ENCODE data around the gene PRKCA. TPM values are rescaled to one million over a fixed set of nuclear protein-coding genes. Genes with fewer than 3 reads are reported as not detected.

PRKCA gene
- total RNA-seq, 1 experiment from 2014 or later: 22.6 TPM

GRCh38 chr17:66733759-66734158, 431.3 kb downstream of the PRKCA start:
- no peaks in the 10 kb centered on the region for H3K9me2 ChIP-seq (replicated peaks; ENCODE audit: low read length)
- no peaks in the 10 kb centered on the region for H3K27me3 ChIP-seq (ENCODE audit: low read length)
- DNase-seq: no peak
- H3K36me3 ChIP-seq (ENCODE audit: low read depth, low read length): peaks cover 8% of the 10 kb centered on the region; the same call in 1 of the 2 replicates
- H3K79me2 ChIP-seq (ENCODE audit: low read length): no peaks in the 10 kb centered on the region
- no peak overlapping the region for H2AFZ ChIP-seq (ENCODE audit: low read length)
- H4K20me1 ChIP-seq (ENCODE audit: low read length): no peaks in the 10 kb centered on the region
- ATAC-seq: no peak
- no peak overlapping the region for H3K9ac ChIP-seq (ENCODE audit: low read length)
- H3K4me1 ChIP-seq (ENCODE audit: insufficient read depth, low read length): no peaks in the 10 kb centered on the region
- TF ChIP-seq EZH2phosphoT487 (IDR thresholded peaks at IDR 0.05; ENCODE audit: borderline replicate concordance, low read length) (no peak), EZH2 (IDR thresholded peaks at IDR 0.05; ENCODE audit: low read length, unreplicated experiment) (no peak)
- TF ChIP-seq, protein P1, sequence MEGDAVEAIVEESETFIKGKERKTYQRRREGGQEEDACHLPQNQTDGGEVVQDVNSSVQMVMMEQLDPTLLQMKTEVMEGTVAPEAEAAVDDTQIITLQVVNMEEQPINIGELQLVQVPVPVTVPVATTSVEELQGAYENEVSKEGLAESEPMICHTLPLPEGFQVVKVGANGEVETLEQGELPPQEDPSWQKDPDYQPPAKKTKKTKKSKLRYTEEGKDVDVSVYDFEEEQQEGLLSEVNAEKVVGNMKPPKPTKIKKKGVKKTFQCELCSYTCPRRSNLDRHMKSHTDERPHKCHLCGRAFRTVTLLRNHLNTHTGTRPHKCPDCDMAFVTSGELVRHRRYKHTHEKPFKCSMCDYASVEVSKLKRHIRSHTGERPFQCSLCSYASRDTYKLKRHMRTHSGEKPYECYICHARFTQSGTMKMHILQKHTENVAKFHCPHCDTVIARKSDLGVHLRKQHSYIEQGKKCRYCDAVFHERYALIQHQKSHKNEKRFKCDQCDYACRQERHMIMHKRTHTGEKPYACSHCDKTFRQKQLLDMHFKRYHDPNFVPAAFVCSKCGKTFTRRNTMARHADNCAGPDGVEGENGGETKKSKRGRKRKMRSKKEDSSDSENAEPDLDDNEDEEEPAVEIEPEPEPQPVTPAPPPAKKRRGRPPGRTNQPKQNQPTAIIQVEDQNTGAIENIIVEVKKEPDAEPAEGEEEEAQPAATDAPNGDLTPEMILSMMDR (conservative IDR thresholded peaks at IDR 0.05; ENCODE audit: low read depth, low read length): no peak
- no peak overlapping the region for H3K27ac ChIP-seq (ENCODE audit: low read length)
- H3F3A ChIP-seq (ENCODE audit: low read length, unreplicated experiment): no peaks in the 10 kb centered on the region
- intact Hi-C loops (cut with micrococcal nuclease): no loop called here
- POLR2A ChIA-PET (ENCODE audit: unreplicated experiment): no interaction called here
- no peak overlapping the region for H3K4me3 ChIP-seq (ENCODE audit: low read length)
- BruUV-seq (replicated peaks): no TSS peak
- CTCF ChIA-PET: no interaction called here
- H3K4me2 ChIP-seq (ENCODE audit: low read length): no peak overlapping the region
- no peaks in the 10 kb centered on the region for H3K9me3 ChIP-seq (ENCODE audit: low read length)

GRCh38 chr17:66734186-66734943, 432.0 kb downstream of the PRKCA start:
- Histone ChIP-seq H3F3A (ENCODE audit: low read length, unreplicated experiment) (no peaks in the 10 kb centered on the region), H3K4me3 (ENCODE audit: low read length) (no peak overlapping the region), H3K79me2 (ENCODE audit: low read length) (no peaks in the 10 kb centered on the region), H3K9ac (ENCODE audit: low read length) (no peak overlapping the region), H3K4me2 (ENCODE audit: low read length) (no peak overlapping the region), H2AFZ (ENCODE audit: low read length) (no peak overlapping the region), H3K36me3 (ENCODE audit: low read depth, low read length) (peaks cover 8% of the 10 kb centered on the region; the same call in 1 of the 2 replicates), H3K27ac (ENCODE audit: low read length) (no peak overlapping the region), H4K20me1 (ENCODE audit: low read length) (no peaks in the 10 kb centered on the region), H3K4me1 (ENCODE audit: insufficient read depth, low read length) (no peaks in the 10 kb centered on the region), H3K9me2 (replicated peaks; ENCODE audit: low read length) (no peaks in the 10 kb centered on the region), H3K27me3 (ENCODE audit: low read length) (no peaks in the 10 kb centered on the region), H3K9me3 (ENCODE audit: low read length) (no peaks in the 10 kb centered on the region)
- intact Hi-C loops (cut with micrococcal nuclease): no loop called here
- POLR2A ChIA-PET (ENCODE audit: unreplicated experiment): no interaction called here
- DNase-seq (no peak), ATAC-seq (no peak)
- CTCF ChIA-PET: no interaction called here
- no TSS peak for BruUV-seq (replicated peaks)
- no peak for TF ChIP-seq EZH2 (IDR thresholded peaks at IDR 0.05; ENCODE audit: low read length, unreplicated experiment)

GRCh38 chr17:66737524-66737923, 435.1 kb downstream of the PRKCA start:
- H3K4me3 ChIP-seq (ENCODE audit: low read length): no peak overlapping the region
- CTCF ChIA-PET: no interaction called here
- H4K20me1 ChIP-seq (ENCODE audit: low read length): no peaks in the 10 kb centered on the region

More at GRCh38 chr17:66737524-66737923, 435.1 kb downstream of the PRKCA start:
- BruUV-seq (replicated peaks): no TSS peak
- no peak overlapping the region for H3K9ac ChIP-seq (ENCODE audit: low read length)
- no peak for TF ChIP-seq EZH2 (IDR thresholded peaks at IDR 0.05; ENCODE audit: low read length, unreplicated experiment)
- TF ChIP-seq EZH2phosphoT487 (IDR thresholded peaks at IDR 0.05; ENCODE audit: borderline replicate concordance, low read length): no peak
- TF ChIP-seq, protein P1 (conservative IDR thresholded peaks at IDR 0.05; ENCODE audit: low read depth, low read length): no peak
- no peaks in the 10 kb centered on the region for H3K9me3 ChIP-seq (ENCODE audit: low read length)
- no peak overlapping the region for H3K27ac ChIP-seq (ENCODE audit: low read length)
- no peak overlapping the region for H2AFZ ChIP-seq (ENCODE audit: low read length)
- H3K9me2 ChIP-seq (replicated peaks; ENCODE audit: low read length): no peaks in the 10 kb centered on the region
- no peaks in the 10 kb centered on the region for H3K4me1 ChIP-seq (ENCODE audit: insufficient read depth, low read length)
- H3F3A ChIP-seq (ENCODE audit: low read length, unreplicated experiment): no peaks in the 10 kb centered on the region
- POLR2A ChIA-PET (ENCODE audit: unreplicated experiment): no interaction called here
- H3K79me2 ChIP-seq (ENCODE audit: low read length): no peaks in the 10 kb centered on the region
- peaks cover 16% of the 10 kb centered on the region; the same call in 1 of the 2 replicates for H3K36me3 ChIP-seq (ENCODE audit: low read depth, low read length)
- H3K27me3 ChIP-seq (ENCODE audit: low read length): no peaks in the 10 kb centered on the region
- ATAC-seq (no peak), DNase-seq (no peak)
- no peak overlapping the region for H3K4me2 ChIP-seq (ENCODE audit: low read length)
- intact Hi-C loops (cut with micrococcal nuclease): no loop called here
